GM23338 (cell line): ENCODE results near the gene CNIH3.

Experiments
- EZH2 ChIP-seq: fragments of 200-600 bp; sonication (generic); IDR thresholded peaks from one replicate; pipeline ENCODE4 v1.8.0; 2017; ENCODE audit warnings: antibody characterized with exemption, mild to moderate bottlenecking, low read depth; ENCODE audit not compliant: unreplicated experiment
- POLR2AphosphoS5 ChIP-seq: IDR thresholded peaks from 2 replicates; pipeline ENCODE4 v1.6.1; 2016; ENCODE audit warnings: antibody characterized with exemption, low read depth
- TF ChIP-seq, protein P1 (sequence below): IDR thresholded peaks from one replicate; pipeline ENCODE4 v1.6.1; 2018; ENCODE audit warnings: antibody characterized with exemption; ENCODE audit not compliant: unreplicated experiment
- TF ChIP-seq, protein P2 (sequence below), 2 experiments: fragments of 200-600 bp in 1 of 2; sonication (generic) in 1 of 2; conservative IDR thresholded peaks; 2 replicates each; pipeline versions ENCODE4 v1.5.1 to v1.6.1; 2016 to 2017; ENCODE audit warnings: antibody characterized with exemption in 2 of 2, low read depth in 2 of 2, mild to moderate bottlenecking in 2 of 2, moderate library complexity in 1 of 2

DNA sequence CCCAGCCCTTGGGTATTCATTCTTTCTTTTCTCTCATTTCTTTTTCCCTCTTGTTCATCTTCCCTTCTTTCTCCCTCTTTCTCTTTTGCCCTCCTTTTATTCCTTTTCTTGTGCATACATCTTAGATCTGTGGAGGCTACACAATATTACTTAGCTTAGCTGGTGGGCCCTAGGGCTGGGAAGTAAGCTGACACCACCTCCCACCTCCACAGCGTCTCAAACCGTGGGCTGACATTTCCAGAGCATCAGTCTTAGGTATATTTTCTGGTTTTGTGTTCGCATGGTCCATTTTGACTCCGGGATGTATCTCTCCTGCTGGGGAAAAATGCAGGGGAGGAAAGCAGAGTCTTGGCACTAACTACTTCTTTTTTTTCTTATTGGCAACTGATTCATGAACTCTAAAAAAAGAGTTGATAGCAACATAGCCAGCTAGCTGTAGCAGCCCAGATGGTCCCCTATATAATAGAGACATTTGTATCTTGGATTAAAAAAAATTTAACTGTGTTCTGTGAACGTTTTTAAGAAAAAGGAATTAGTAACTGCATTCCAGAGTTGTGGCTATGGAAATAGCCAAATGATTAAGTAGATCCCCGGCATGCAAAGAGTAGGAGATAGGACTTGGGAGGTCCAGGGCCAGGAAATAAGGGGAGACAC lies 15.5 kb downstream of the CNIH3 start:
- TF ChIP-seq, protein P1, sequence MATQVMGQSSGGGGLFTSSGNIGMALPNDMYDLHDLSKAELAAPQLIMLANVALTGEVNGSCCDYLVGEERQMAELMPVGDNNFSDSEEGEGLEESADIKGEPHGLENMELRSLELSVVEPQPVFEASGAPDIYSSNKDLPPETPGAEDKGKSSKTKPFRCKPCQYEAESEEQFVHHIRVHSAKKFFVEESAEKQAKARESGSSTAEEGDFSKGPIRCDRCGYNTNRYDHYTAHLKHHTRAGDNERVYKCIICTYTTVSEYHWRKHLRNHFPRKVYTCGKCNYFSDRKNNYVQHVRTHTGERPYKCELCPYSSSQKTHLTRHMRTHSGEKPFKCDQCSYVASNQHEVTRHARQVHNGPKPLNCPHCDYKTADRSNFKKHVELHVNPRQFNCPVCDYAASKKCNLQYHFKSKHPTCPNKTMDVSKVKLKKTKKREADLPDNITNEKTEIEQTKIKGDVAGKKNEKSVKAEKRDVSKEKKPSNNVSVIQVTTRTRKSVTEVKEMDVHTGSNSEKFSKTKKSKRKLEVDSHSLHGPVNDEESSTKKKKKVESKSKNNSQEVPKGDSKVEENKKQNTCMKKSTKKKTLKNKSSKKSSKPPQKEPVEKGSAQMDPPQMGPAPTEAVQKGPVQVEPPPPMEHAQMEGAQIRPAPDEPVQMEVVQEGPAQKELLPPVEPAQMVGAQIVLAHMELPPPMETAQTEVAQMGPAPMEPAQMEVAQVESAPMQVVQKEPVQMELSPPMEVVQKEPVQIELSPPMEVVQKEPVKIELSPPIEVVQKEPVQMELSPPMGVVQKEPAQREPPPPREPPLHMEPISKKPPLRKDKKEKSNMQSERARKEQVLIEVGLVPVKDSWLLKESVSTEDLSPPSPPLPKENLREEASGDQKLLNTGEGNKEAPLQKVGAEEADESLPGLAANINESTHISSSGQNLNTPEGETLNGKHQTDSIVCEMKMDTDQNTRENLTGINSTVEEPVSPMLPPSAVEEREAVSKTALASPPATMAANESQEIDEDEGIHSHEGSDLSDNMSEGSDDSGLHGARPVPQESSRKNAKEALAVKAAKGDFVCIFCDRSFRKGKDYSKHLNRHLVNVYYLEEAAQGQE = no peak
- no peak for TF ChIP-seq EZH2
- TF ChIP-seq, protein P2, sequence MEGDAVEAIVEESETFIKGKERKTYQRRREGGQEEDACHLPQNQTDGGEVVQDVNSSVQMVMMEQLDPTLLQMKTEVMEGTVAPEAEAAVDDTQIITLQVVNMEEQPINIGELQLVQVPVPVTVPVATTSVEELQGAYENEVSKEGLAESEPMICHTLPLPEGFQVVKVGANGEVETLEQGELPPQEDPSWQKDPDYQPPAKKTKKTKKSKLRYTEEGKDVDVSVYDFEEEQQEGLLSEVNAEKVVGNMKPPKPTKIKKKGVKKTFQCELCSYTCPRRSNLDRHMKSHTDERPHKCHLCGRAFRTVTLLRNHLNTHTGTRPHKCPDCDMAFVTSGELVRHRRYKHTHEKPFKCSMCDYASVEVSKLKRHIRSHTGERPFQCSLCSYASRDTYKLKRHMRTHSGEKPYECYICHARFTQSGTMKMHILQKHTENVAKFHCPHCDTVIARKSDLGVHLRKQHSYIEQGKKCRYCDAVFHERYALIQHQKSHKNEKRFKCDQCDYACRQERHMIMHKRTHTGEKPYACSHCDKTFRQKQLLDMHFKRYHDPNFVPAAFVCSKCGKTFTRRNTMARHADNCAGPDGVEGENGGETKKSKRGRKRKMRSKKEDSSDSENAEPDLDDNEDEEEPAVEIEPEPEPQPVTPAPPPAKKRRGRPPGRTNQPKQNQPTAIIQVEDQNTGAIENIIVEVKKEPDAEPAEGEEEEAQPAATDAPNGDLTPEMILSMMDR (conservative IDR thresholded peaks at IDR 0.05; ENCODE audit: low read depth in 2 of 2) = no peak
- no peak for TF ChIP-seq POLR2AphosphoS5
